ENCODE measurements around the gene RHOD.

Gene RHOD

DNA sequence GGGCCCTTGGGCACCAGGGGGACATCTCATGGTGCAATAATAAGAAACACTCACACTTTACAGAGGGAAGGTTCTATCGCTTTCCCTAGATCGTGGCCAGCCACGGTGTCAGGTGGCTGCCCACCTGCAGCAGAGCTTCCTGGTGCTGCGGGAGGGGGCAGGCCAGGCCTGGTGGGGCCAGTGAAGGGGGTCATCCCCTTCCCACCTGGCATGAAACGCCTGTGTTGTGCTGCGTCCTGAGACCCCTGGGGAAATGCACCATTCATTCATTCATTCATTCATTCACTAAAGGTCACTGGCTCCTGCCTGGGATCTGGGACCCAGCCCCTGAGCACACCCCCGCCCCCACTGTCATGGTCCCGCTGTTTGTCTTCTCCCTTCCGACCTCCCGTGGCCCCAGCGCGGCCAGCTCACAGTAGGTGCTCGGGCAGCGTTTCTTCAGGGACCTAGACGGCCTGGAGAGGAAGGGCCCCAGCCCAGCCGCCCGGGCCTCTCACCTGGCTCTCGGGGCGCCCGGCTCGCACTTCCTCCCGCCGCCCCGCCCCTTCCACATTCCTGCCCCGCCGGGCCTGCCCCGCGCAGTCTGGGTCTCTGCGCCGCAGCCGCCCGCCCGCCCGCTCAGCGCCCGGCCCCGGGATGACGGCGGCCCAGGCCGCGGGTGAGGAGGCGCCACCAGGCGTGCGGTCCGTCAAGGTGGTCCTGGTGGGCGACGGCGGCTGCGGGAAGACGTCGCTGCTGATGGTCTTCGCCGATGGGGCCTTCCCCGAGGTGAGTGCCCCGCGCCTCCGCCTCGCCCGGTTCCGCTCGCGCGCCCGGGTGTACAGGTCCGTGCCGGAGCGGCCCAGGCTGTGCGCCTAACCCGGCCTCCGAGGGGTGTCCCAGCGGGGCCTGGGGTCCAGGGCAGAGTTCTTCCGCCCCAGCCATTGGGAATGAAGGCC is at the start of gene RHOD:
Gene RHOD, plus strand, starts transcription at position 581 of the 938 bp plus-strand sequence. Its CDS starts 56 bp downstream, at position 637.
- no peak for DNase-seq

DNA sequence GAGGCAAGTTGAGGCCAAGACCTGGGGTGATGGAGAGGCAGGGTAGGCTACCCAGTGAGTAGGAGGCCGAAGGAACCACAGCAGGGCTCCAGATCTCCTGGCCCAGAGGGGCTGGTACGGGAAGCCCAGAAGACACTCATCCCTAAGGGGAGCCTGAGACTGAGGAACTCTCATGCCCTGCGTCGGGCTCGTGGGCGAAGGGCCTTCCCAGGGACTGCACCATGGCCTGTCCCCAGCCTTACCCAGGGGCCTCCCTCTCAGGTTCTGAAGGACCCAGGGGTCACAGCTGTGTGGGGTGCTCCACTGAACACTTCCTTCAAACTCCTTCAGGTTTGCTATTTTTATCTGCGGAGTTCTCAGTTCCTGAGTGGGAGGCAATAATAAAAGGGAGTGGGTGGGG is 49.5 kb upstream of the RHOD start:
- DNase-seq, result no peak

DNA sequence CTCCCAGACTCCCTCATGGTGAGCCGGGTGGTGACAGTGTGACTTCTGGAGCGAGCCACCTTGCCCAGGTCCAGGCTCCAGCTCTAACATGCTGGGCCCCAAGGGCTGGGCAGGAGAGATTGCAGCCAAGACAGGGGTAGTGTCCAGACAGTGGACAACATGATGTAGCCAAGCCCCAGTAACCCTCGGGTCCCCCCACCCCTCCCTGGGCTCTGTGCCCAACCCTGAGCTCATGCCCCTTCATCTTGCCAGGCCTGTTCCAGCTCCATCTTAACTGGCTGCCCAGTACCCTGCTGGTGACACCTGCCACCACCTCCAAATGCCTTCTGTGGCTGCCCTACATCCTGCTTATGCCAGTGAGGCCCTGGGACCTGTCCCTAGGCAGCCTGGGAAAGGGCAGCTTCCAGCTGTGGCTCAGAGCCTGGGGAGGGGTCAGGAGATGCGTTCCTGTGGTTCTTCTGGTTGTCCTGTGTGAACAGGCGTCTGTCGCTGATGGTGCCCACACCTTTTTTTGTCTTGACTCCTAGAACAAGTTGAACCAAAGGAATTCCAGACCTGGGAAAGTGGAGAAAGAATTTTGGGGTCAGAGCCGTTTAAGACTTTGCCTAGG is 46.2 kb upstream of the RHOD start:
- no peak for DNase-seq

GRCh38 chr11:67013511-67014045 is 43.1 kb upstream of the RHOD start:
- DNase-seq, result no peak

DNA sequence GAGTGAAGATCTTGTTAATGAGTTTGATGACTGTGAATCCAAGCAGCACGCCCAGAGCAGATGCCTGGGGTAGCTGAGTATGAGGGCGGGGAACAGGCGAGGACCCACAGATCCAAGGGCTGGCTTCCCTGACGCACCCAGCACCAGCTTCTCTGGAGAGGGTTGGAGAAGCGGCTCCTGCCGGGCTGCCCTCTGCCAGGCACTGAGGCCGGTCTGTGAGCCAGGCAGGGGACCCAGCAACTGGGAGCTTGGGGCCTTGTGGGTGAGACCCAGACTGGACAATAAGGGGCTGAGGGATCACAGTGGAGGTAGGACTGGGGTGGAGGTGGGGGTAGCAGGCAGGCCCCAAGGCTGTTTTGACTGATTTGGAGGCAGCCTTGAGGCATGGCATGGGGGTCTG is 42.3 kb upstream of the RHOD start:
- DNase-seq, result no peak

DNA sequence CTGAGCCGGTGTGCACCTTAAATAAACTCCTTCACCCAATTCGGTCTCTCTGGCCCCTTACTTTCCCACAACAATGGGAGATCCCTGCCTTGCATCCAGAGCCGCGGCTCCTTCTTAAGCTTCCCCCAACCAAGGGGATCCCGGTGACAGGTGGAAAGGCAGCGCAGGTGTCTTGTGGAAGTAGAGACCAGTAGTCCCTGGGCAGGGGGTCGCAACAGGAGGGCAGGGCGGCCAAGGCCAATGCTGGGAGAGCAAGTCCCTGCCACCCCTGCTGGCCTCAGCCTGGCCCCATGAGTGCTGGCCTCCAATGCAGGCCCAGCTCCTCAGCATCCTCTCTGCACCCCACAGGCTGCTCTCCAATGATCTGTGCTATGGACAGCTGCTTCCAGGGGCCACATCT is 41.6 kb upstream of the RHOD start:
- no peak for DNase-seq

DNA sequence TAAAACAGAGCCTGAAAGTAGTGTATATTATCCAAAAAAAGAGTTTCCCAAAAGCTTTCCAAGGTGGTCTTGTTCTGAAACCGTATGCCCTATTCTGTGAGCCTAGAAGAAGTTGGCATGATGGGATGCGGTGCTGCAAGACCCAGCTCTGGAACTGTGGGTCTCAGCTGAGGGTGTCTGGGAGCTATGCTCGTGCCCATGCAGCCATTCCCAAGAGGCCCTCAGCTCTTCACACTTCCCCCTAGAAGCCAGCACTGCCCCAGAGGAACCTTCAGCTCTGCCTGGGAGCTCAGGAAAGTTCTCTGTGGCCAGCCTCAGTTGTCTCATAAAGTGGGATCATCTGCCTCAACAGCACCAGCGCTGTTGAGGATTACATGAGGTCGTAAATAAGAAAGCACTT is 40.1 kb upstream of the RHOD start:
- no peak for DNase-seq

DNA sequence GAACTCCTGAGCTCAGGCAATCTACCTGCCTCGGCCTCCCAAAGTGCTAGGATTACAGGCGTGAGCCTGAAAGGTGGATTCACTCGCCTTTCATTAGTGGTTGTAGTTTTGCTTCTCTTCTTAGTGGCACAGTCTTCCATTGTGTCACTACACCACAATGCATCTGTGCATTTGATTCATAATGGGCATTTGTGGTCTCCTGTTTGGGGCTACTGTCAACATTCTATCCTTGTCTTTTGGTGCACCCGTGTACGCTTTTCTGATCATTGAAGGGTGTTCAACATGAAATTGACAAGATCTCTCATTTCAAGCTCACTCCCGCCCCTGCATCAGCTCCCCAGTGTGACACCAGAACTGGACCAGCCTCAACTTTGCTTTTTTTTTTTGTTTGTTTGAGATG is 35.7 kb upstream of the RHOD start:
- no peak for DNase-seq

GRCh38 chr11:67022341-67022933 is 34.2 kb upstream of the RHOD start:
- DNase-seq, result no peak

GRCh38 chr11:67022961-67023956 is 33.4 kb upstream of the RHOD start, which contains the start of gene SYT12:
TSS of gene SYT12 (plus strand) at chr11:67023134. CDS start at chr11:67030145, 7,011 bp downstream.
- no peak for DNase-seq

DNA sequence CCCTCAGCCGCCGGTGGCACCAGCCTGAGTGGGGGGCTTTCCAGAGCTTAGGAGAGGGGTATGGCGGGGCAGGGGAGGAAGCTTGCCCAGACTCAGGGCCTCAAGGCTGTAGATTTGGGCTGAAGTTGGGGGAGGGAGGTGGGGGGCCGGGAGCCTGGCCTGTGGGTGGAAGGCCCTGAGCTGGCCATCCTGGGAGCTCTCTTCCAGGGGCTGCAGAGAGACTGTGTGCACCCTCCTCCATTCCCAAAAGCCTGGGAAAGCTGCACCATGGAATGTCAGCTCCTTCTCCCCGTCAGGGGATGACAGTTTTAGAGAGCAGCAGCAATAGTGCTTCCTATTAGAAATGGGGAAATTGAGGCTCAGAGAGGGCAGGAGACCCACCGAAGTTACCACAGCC is 32.7 kb upstream of the RHOD start:
- DNase-seq, result no peak

DNA sequence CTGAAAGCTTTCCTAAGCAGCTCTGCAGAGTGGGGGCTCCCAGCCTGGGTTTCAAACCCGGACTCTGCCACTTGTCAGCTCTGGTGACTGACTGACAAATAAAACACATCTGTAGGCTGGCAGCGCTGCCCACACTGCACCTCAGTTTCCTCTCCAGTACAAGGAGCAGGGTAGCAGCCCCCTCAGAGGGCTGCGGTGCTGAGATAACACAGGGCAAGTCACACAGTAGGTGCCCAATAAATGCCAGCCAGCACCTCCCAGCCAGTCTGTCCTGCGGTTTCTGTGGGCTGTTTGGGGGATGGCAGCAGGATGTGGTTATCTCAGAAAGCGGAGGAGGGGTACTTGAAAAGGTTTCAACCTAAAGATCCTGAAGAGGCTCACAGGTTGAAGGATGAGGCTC is 32.2 kb upstream of the RHOD start:
- DNase-seq, result peak; percentile 32

- no peak for DNase-seq
Measured at GRCh38 chr11:67024966-67025365, 31.7 kb upstream of the RHOD start.

GRCh38 chr11:67025750-67026149 is 30.9 kb upstream of the RHOD start:
- no peak for DNase-seq

- no peak for DNase-seq
Measured at GRCh38 chr11:67026941-67027340, 29.7 kb upstream of the RHOD start.

DNA sequence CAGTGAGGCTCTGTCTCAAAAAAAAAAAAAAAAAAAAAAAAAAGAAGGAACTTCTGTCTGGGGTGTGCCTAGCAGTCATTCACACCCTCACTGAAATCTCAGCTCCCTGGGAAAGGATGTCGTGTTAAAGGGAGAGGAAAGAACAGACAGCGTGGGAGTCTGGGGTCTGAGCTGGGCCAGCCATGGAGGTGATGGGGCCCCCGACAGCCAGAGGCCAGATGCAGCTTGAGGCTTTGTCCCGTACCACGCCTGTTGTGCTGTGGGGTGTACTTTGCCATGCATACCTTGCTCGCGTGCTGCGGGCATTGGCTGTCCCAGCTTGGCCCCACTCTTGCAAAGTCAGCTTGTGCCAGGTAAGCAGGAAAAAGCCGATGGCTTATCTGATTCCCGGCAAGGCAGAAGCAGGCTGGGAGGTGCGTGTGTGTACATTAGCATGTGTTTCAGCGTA is 29.1 kb upstream of the RHOD start:
- DNase-seq, result no peak

DNA sequence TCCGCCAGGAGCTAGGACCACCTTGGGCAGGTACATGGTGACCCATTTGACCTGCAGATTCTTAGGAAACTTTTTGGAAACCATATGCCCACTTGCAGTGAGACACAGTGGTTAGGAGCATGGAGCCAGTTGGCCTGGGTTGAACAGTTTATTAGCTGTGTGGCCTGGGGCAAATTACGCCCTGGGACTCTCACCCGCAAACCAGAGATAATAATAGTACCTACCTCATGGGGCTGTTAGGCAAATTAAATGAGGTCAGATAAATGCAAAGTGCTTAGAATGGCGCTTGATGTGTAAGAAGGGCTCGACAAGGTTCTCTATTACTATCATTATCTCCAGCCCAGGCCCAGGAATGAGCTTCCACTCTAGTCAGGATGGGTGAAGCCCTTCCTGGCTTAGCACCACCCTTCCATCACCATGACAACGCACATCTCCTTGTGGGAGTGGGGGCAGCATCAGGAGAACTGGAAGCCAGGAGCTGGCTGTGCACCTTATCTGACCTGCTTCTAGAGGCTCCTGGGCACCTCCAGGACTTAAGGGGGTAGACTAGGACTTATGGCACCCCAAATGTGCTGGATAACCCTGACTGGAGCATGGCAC is 28.6 kb upstream of the RHOD start:
- no peak for DNase-seq

DNA sequence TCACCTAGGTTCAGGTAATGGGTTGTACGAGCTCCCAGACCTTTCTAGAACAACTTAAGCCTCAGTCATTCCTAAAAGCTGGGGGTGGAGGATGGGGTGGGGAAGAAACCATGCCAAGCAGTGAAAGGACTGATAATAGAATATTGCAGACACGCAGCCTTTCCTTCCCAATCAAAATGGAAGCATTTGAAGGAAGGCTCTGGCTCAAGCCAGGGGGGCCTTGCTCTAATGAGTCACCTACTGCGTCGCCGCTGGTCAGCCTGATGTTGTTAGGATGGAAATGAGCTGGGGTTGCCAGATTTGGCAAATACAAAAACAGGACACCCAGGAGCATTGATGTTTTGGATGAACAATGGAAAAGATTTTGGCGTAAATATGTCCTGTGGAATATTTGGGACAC is 27.5 kb upstream of the RHOD start:
- no peak for DNase-seq

- DNase-seq, result no peak
Measured at GRCh38 chr11:67030976-67031375, 25.7 kb upstream of the RHOD start.

DNA sequence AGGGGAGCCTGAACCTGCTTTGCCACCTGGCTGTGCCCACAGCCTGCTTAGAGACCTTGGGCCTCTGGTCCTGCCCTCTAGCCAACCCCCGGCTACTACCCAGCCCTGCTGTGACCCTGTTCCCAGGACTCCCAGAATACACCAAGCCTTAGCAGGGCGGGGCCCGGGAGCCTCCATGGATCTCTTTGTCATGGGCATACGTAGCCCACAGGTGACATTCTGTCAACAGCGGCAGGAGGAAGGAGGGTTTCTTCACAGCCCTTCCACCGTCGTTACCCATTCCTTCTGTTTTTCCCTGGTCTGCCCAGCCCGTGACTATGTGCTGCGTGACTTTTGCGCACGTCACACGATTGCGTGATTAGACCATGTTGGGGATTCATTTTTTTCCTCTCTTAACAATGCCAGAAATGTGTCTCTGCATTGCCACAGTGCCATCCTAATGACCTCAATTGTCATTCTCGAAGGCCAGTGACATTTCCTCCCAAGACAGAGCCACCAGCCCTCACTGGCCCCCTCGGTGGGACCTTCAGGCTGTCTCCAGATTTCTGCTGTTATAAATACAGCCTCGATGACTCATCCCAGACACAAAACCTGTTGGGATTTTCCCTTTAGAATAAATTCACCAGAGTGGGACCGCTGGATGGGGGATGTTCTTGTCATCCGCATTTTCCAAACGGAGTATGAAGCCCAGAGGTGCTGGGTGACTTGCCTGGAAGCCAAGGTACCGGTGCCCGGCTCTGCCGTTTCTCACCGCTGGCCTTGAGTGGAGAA is 24.7 kb upstream of the RHOD start:
- DNase-seq, result no peak

All from stimulated activated naive CD4-positive, alpha-beta T cell treated with Interleukin-2 at 50 U/mL for 16 hours (primary cell).